Breast epithelium (tissue), 4 donors: Measurements from ENCODE around the gene OPCML. TPM values are rescaled to one million over a fixed set of nuclear protein-coding genes. Genes with fewer than 3 reads are reported as not detected.

ENCODE experiments used
- DNase-seq, 2 donors: peaks; one replicate each; pipeline ENCODE4 v3.0.0-alpha.2; 2019; ENCODE audit warnings: low spot score in 2 of 2
- H3K27ac ChIP-seq, 2 donors: fragments of 200-600 bp; sonication (generic) in 1 of 2; one replicate each; pipeline ENCODE4 v1.5.1; 2016 to 2019; ENCODE audit warnings: mild to moderate bottlenecking in 1 of 2
- H3K27me3 ChIP-seq, 2 donors: fragments of 200-600 bp; sonication (generic) in 1 of 2; one replicate each; pipeline versions ENCODE4 v1.5.1 to v1.6.0; 2017 to 2019; ENCODE audit warnings: control low read depth in 1 of 2, mild to moderate bottlenecking in 1 of 2
- H3K36me3 ChIP-seq: fragments of 200-600 bp; one replicate; pipeline ENCODE4 v1.5.1; 2019
- H3K4me1 ChIP-seq, 2 donors: fragments of 200-600 bp; sonication (generic); one replicate each; pipeline ENCODE4 v1.5.1; 2016 to 2019; ENCODE audit warnings: control low read depth in 1 of 2
- H3K4me3 ChIP-seq, 3 donors: fragments of 200-600 bp; sonication (generic); 1 replicate in 2 of 3; 2 replicates in 1 of 3; pipeline ENCODE4 v1.5.1; 2016 to 2019; ENCODE audit warnings: mild to moderate bottlenecking in 3 of 3, moderate library complexity in 2 of 3
- H3K9me3 ChIP-seq, 2 donors: fragments of 200-600 bp; sonication (generic) in 1 of 2; one replicate each; pipeline ENCODE4 v1.5.1; 2016 to 2019; ENCODE audit warnings: control low read depth in 1 of 2
- POLR2A ChIP-seq: fragments of 450-650 bp; IDR thresholded peaks from one replicate; pipeline ENCODE4 v1.6.1; 2016; ENCODE audit warnings: antibody characterized with exemption, mild to moderate bottlenecking, moderate library complexity
- POLR2AphosphoS5 ChIP-seq, 3 donors: sonication (generic); formaldehyde crosslinking; IDR thresholded peaks; one replicate each; pipeline ENCODE4 v1.6.1; 2017; ENCODE audit warnings: antibody characterized with exemption in 3 of 3
- intact Hi-C: fragments of 100-400 bp; cut with DNase I; formaldehyde crosslinking; loops from one replicate; pipeline ENCODE4 v1.15.1; 2023; ENCODE audit warnings: low total_unique reads
- total RNA-seq, 3 donors: library from RNA; depleted of rRNA; stranded (reverse); fragments of >200 nt; gene quantifications; one replicate each; pipeline ENCODE4 v1.1.0, GENCODE V29; 2016
- TF ChIP-seq, protein P1 (sequence below), 3 donors: fragments of 450-650 bp; IDR thresholded peaks; one replicate each; pipeline ENCODE4 v1.5.1; 2016 to 2017; ENCODE audit warnings: antibody characterized with exemption in 3 of 3, mild to moderate bottlenecking in 3 of 3, moderate library complexity in 3 of 3

Gene OPCML
- total RNA-seq, 3 donors from 2014 or later = not detected

DNA sequence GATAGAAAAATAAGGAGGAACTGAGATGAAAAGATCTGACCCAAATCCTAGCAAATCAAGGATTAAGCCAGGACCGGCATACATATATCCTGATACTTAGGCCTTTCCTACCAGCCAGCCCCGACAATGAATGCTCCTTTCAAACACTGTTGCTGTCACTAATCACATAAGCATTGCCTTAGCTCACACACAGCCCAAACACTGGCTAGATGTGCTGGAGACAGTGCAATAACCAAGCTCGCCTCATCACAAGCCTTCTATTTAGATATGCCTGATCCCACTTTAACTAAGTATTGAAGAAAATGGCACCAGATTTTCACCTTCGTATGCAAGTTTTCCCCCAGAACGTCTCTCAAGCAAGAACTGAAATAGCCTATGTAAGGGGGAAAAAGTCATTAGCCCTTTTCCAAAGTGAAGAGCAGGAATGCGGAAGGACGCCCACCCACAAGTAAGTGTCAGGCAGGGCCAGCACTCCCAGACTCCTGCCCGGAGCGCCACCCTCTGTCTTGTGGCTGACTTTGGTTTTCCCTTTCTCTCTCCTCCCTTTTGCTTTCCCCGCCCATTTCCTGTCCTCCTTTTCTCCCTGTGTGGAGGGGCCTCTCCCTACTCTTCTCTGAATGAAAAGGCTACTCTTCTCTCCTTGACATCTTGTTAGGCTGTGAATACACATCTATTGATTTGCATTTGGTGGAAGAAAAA is 8.9 kb upstream of the OPCML start:
- Histone ChIP-seq H3K4me3 (no peak overlapping the region), H3K9me3 (no peaks in the 10 kb centered on the region), H3K4me1 (no peaks in the 10 kb centered on the region), H3K27ac (no peak overlapping the region), H3K36me3 (no peaks in the 10 kb centered on the region), H3K27me3 (no peaks in the 10 kb centered on the region)
- DNase-seq = no peak
- intact Hi-C loops = no loop called here
- no peak for TF ChIP-seq POLR2A
- no peak for TF ChIP-seq POLR2AphosphoS5 (IDR thresholded peaks at IDR 0.05)
- TF ChIP-seq, protein P1, sequence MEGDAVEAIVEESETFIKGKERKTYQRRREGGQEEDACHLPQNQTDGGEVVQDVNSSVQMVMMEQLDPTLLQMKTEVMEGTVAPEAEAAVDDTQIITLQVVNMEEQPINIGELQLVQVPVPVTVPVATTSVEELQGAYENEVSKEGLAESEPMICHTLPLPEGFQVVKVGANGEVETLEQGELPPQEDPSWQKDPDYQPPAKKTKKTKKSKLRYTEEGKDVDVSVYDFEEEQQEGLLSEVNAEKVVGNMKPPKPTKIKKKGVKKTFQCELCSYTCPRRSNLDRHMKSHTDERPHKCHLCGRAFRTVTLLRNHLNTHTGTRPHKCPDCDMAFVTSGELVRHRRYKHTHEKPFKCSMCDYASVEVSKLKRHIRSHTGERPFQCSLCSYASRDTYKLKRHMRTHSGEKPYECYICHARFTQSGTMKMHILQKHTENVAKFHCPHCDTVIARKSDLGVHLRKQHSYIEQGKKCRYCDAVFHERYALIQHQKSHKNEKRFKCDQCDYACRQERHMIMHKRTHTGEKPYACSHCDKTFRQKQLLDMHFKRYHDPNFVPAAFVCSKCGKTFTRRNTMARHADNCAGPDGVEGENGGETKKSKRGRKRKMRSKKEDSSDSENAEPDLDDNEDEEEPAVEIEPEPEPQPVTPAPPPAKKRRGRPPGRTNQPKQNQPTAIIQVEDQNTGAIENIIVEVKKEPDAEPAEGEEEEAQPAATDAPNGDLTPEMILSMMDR (IDR thresholded peaks at IDR 0.05) = no peak

DNA sequence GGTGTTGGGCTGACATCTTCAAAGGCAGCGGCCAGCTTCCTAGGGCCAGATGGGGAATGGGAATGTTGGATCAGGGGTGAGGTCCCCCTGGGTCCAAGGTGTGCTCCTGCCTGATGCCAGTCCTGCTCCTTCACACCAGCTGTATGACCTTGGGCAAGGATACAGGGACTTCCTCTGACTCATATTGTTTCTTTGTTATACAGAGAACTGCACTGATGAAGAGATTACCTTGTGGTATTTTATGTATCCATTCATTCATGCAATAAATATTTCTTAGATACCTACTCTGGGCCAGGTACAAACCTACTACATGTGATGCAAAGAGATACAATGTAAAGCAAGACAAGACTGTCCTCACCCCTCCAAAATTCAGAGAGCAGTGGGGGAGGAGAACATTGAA is 3.9 kb upstream of the OPCML start:
- Histone ChIP-seq H3K9me3 (no peaks in the 10 kb centered on the region), H3K27ac (no peak overlapping the region), H3K4me3 (no peak overlapping the region), H3K4me1 (no peaks in the 10 kb centered on the region), H3K36me3 (no peaks in the 10 kb centered on the region), H3K27me3 (peaks cover 0 to 22% of the 10 kb centered on the region in 2 donors)
- intact Hi-C loops = no loop called here
- TF ChIP-seq, protein P1 (IDR thresholded peaks at IDR 0.05) = no peak
- TF ChIP-seq POLR2A (no peak), POLR2AphosphoS5 (IDR thresholded peaks at IDR 0.05) (no peak)
- no peak for DNase-seq

DNA sequence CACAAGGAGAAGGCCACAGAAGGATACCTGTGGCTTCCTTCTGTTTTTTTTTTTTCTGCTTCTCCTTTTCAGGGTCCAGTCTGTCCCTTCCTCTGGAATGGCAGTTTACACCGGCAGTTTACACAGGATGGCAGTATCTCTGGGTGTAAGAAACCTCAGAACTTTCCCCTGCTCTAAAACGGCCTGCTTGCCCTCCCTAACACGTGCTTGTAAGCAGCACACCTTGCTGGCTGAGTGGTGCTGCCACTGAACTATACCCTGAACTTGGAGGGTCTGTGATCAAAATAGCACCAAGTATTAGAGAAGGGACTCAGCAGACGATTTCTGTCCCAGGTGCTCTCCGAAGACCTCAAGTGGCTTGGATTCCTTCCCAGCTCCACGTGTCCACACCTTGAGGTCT is 904 bp upstream of the OPCML start:
- intact Hi-C loops = no loop called here
- H3K27ac ChIP-seq = no peak overlapping the region
- TF ChIP-seq, protein P1 (IDR thresholded peaks at IDR 0.05) = no peak
- TF ChIP-seq POLR2AphosphoS5 (IDR thresholded peaks at IDR 0.05) (no peak), POLR2A (no peak)
- no peaks in the 10 kb centered on the region for H3K4me1 ChIP-seq
- H3K4me3 ChIP-seq = no peak overlapping the region
- no peaks in the 10 kb centered on the region for H3K9me3 ChIP-seq
- no peaks in the 10 kb centered on the region for H3K36me3 ChIP-seq
- H3K27me3 ChIP-seq = peaks cover 0 to 42% of the 10 kb centered on the region in 2 donors
- no peak for DNase-seq

DNA sequence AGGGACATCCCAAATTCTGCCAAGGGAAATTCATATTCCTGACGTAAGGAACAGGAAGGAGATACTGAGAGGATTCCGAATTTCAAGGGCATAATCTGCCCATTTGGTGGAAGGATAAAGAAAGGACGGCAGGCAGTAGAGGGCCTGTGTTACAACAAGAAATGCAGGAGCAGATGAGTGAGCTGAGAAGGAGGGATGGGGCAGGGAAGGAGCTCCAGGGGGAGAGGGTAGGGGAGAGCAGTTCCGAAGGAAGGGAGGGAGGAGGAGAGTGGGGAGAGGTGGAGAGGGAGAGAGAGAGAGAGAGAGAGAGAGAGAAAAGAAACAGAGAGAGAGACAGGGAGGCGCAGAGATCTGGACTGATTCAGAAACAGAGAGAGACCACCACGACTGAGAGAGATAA is 843 bp downstream of the OPCML start:
- H3K27ac ChIP-seq = no peak overlapping the region
- H3K36me3 ChIP-seq = no peaks in the 10 kb centered on the region
- TF ChIP-seq POLR2A (no peak), POLR2AphosphoS5 (IDR thresholded peaks at IDR 0.05) (no peak)
- TF ChIP-seq, protein P1 (IDR thresholded peaks at IDR 0.05) = no peak
- no peaks in the 10 kb centered on the region for H3K9me3 ChIP-seq
- no peak overlapping the region for H3K4me3 ChIP-seq
- H3K27me3 ChIP-seq = peaks cover 0 to 42% of the 10 kb centered on the region in 2 donors
- intact Hi-C loops = no loop called here
- DNase-seq = no peak
- no peaks in the 10 kb centered on the region for H3K4me1 ChIP-seq

DNA sequence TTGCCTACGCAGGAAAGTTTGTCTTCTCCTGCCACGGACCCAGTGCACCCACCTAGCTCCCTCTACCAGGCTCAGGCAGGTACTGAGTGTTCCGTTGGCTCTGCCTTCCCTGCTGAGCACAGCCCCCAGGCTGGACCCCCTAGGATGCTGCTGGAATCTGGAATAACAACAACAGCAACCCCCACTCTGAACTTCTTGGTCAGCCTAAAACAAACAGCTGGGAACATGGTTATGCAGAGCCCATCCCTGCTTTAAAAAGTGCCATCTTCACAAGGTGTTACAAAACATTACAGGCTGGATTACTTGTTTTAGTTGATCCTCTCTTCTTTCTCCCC is 1.8 kb downstream of the OPCML start:
- Histone ChIP-seq H3K4me3 (no peak overlapping the region), H3K27me3 (peaks cover 0 to 42% of the 10 kb centered on the region in 2 donors), H3K9me3 (no peaks in the 10 kb centered on the region), H3K36me3 (no peaks in the 10 kb centered on the region), H3K4me1 (no peaks in the 10 kb centered on the region), H3K27ac (no peak overlapping the region)
- DNase-seq = no peak
- TF ChIP-seq POLR2AphosphoS5 (IDR thresholded peaks at IDR 0.05) (no peak), POLR2A (no peak)
- TF ChIP-seq, protein P1 (IDR thresholded peaks at IDR 0.05) = no peak
- intact Hi-C loops = no loop called here
